ENCODE measurements around the gene TNIK. TPM values are rescaled to one million over a fixed set of nuclear protein-coding genes. Genes with fewer than 3 reads are reported as not detected.

The TNIK gene
- total RNA-seq, 1 experiment from 2014 or later = 22.4 TPM

DNA sequence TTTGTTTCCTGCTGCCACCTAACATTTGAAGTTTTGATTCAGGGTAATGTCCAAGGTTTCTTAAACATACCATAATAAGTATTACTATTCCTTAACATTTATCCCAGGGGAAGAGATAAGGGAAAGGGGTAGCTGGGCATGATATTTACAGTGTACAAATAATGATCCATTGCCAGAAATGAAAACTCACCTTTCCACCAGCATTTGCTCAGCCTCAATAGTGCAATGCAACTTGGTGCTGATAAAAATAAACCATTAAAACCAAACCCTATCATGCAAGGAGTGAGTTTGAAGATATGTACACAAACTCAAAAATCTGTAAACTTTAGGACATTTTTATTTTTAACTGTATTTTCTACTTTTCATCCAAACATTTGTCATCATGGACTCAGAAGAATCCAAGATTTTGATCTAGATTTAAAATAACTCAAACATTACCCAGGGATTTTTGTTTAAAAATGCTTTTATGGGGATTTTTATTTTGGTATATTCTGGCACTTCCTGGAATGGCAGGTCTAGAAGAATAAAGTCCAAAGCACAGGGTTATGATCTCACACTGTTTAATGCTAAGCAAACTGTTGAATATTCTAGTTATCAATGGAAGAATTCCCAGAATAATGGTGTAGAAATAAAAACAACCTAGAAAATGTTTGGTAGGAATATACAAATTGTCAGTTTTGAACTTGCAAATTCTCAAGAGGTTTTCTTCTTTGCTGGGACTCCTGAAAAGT, 401.2 kb downstream of the TNIK start:
- POLR2A ChIA-PET = no interaction called here
- BruUV-seq (replicated peaks) = no TSS peak

DNA sequence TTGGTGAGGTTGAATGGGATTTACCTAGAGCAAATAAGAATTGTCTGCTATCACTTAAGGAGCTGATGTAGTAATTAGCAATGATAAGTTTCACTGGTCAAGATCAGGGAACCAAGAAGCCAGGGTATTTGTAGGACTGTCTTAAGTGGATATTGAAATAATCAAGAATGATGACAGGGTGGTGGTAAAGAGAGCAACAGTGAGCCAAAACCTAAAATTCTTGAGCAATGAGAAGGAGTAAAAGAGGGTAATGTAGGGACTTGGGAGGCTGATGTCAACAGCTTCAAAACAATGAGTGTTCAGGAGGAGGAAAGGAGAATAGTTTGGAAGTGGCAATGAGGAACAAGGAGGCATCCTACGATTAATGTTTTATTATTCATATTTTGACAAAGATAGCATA, 402.1 kb downstream of the TNIK start:
- TF ChIP-seq, protein P1, sequence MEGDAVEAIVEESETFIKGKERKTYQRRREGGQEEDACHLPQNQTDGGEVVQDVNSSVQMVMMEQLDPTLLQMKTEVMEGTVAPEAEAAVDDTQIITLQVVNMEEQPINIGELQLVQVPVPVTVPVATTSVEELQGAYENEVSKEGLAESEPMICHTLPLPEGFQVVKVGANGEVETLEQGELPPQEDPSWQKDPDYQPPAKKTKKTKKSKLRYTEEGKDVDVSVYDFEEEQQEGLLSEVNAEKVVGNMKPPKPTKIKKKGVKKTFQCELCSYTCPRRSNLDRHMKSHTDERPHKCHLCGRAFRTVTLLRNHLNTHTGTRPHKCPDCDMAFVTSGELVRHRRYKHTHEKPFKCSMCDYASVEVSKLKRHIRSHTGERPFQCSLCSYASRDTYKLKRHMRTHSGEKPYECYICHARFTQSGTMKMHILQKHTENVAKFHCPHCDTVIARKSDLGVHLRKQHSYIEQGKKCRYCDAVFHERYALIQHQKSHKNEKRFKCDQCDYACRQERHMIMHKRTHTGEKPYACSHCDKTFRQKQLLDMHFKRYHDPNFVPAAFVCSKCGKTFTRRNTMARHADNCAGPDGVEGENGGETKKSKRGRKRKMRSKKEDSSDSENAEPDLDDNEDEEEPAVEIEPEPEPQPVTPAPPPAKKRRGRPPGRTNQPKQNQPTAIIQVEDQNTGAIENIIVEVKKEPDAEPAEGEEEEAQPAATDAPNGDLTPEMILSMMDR (IDR thresholded peaks at IDR 0.05; ENCODE audit: insufficient read depth in 1 of 2, low read depth in 1 of 2, low read length in 1 of 2, severe bottlenecking in 1 of 2, unreplicated experiment in 1 of 2) = no peak
- no peak for DNase-seq
- Mint-ChIP-seq H3K4me3 (ENCODE audit: unreplicated experiment) (no peak overlapping the region), H3K9me3 (ENCODE audit: unreplicated experiment) (no peaks in the 10 kb centered on the region), H3K27me3 (ENCODE audit: insufficient read depth, unreplicated experiment) (no peaks in the 10 kb centered on the region), H3K4me1 (ENCODE audit: low read depth, unreplicated experiment) (peaks cover 7% of the 10 kb centered on the region), H3K36me3 (ENCODE audit: insufficient read depth, unreplicated experiment) (no peaks in the 10 kb centered on the region), H3K27ac (ENCODE audit: unreplicated experiment) (no peak overlapping the region)
- Histone ChIP-seq H3K36me3 (ENCODE audit: control insufficient read depth, insufficient read depth, low read length) (no peaks in the 10 kb centered on the region), H3K27me3 (replicated peaks; ENCODE audit: control insufficient read depth, insufficient read depth, low read length) (no peaks in the 10 kb centered on the region), H3K4me1 (peaks cover 71% of the 10 kb centered on the region), H3K9me3 (no peaks in the 10 kb centered on the region), H3K4me3 (ENCODE audit: low read depth, low read length) (no peak overlapping the region)
- BruUV-seq (replicated peaks) = no TSS peak
- ChIA-PET CTCF (no interaction called here), POLR2A (no interaction called here)
- intact Hi-C loops (cut with micrococcal nuclease; ENCODE audit: unreplicated experiment) = no loop called here

More for the DNA sequence above, 401.2 kb downstream of the TNIK start:
- Mint-ChIP-seq H3K4me3 (ENCODE audit: unreplicated experiment) (no peak overlapping the region), H3K27me3 (ENCODE audit: insufficient read depth, unreplicated experiment) (no peaks in the 10 kb centered on the region), H3K9me3 (ENCODE audit: unreplicated experiment) (no peaks in the 10 kb centered on the region), H3K27ac (ENCODE audit: unreplicated experiment) (no peak overlapping the region), H3K36me3 (ENCODE audit: insufficient read depth, unreplicated experiment) (no peaks in the 10 kb centered on the region), H3K4me1 (ENCODE audit: low read depth, unreplicated experiment) (no peaks in the 10 kb centered on the region)
- CTCF ChIA-PET = no interaction called here
- H3K27me3 ChIP-seq (replicated peaks; ENCODE audit: control insufficient read depth, insufficient read depth, low read length) = no peaks in the 10 kb centered on the region
- no peaks in the 10 kb centered on the region for H3K36me3 ChIP-seq (ENCODE audit: control insufficient read depth, insufficient read depth, low read length)
- H3K4me1 ChIP-seq = peaks cover 62% of the 10 kb centered on the region
- H3K4me3 ChIP-seq (ENCODE audit: low read depth, low read length) = no peak overlapping the region
- TF ChIP-seq, protein P1 (IDR thresholded peaks at IDR 0.05; ENCODE audit: insufficient read depth in 1 of 2, low read depth in 1 of 2, low read length in 1 of 2, severe bottlenecking in 1 of 2, unreplicated experiment in 1 of 2) = no peak
- DNase-seq = no peak
- intact Hi-C loops (cut with micrococcal nuclease; ENCODE audit: unreplicated experiment) = no loop called here
- no peaks in the 10 kb centered on the region for H3K9me3 ChIP-seq

DNA sequence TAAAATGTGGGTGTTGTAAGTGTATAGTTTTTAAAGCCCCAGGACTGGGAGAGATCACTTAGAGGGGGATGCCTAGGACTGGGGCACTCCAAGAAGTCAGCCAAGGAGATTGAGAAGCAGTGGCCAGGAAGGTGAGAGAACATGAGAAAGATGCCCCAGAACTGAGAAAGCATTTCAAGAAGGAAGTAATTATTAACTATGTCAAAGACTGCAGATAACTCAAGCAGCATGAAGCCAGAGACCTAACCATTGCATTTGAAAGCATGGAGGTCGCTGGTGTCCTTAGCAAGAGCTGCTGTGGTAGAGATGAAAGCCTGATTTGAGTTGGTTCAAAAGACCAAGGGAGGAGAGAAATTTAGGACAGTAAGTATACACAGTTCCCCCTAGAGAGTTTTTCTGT, 403.1 kb downstream of the TNIK start:
- H3K4me1 ChIP-seq = peaks cover 73% of the 10 kb centered on the region
- Mint-ChIP-seq H3K4me1 (ENCODE audit: low read depth, unreplicated experiment) (peaks cover 7% of the 10 kb centered on the region), H3K4me3 (ENCODE audit: unreplicated experiment) (no peak overlapping the region), H3K27ac (ENCODE audit: unreplicated experiment) (no peak overlapping the region), H3K36me3 (ENCODE audit: insufficient read depth, unreplicated experiment) (peaks cover 6% of the 10 kb centered on the region), H3K9me3 (ENCODE audit: unreplicated experiment) (no peaks in the 10 kb centered on the region), H3K27me3 (ENCODE audit: insufficient read depth, unreplicated experiment) (no peaks in the 10 kb centered on the region)
- TF ChIP-seq, protein P1 (IDR thresholded peaks at IDR 0.05; ENCODE audit: insufficient read depth in 1 of 2, low read depth in 1 of 2, low read length in 1 of 2, severe bottlenecking in 1 of 2, unreplicated experiment in 1 of 2) = no peak
- POLR2A ChIA-PET = no interaction called here
- no peak overlapping the region for H3K4me3 ChIP-seq (ENCODE audit: low read depth, low read length)
- no peaks in the 10 kb centered on the region for H3K9me3 ChIP-seq
- CTCF ChIA-PET = no interaction called here
- no peaks in the 10 kb centered on the region for H3K27me3 ChIP-seq (replicated peaks; ENCODE audit: control insufficient read depth, insufficient read depth, low read length)
- H3K36me3 ChIP-seq (ENCODE audit: control insufficient read depth, insufficient read depth, low read length) = no peaks in the 10 kb centered on the region
- intact Hi-C loops (cut with micrococcal nuclease; ENCODE audit: unreplicated experiment) = no loop called here
- BruUV-seq (replicated peaks) = no TSS peak
- DNase-seq = no peak

All from Caco-2 (cell line).